HG02970 (cell line): ENCODE results near the gene STAT5B.

Source experiments
- ATAC-seq: cut with Tn5 transposase; IDR thresholded peaks from one replicate; pipeline ENCODE4 v1.9.1; 2021; ENCODE audit warnings: mild to moderate bottlenecking, moderate library complexity, moderate number of reproducible peaks; ENCODE audit not compliant: unreplicated experiment, low FRiP score

The STAT5B gene

GRCh38 chr17:42183741-42184711 is 92.2 kb downstream of the STAT5B start:
- ATAC-seq = peak; percentile 58

- ATAC-seq = no peak
These were observed 93.1 kb downstream of the STAT5B start for GRCh38 chr17:42182927-42183734.

- no peak for ATAC-seq
These were observed 94.4 kb downstream of the STAT5B start for GRCh38 chr17:42181851-42182207.

- ATAC-seq = peak; percentile 50
These were observed 95.0 kb downstream of the STAT5B start, which contains the start of gene KCNH4 for GRCh38 chr17:42180922-42181850. TSS of gene KCNH4 (minus strand) at chr17:42181142. CDS start at chr17:42180945, 197 bp downstream.

- no peak for ATAC-seq
These were observed 95.7 kb downstream of the STAT5B start for GRCh38 chr17:42180411-42180921.

- ATAC-seq = no peak
These were observed 96.2 kb downstream of the STAT5B start for GRCh38 chr17:42179911-42180410.

- no peak for ATAC-seq
These were observed 96.9 kb downstream of the STAT5B start for GRCh38 chr17:42179335-42179734.

- no peak for ATAC-seq
These were observed 97.4 kb downstream of the STAT5B start for GRCh38 chr17:42178817-42179216.

- no peak for ATAC-seq
These were observed 98.5 kb downstream of the STAT5B start for GRCh38 chr17:42177684-42178083.

- ATAC-seq = no peak
These were observed 101.9 kb downstream of the STAT5B start for GRCh38 chr17:42174126-42174783.

GRCh38 chr17:42171831-42172230 is 104.4 kb downstream of the STAT5B start:
- ATAC-seq = no peak

- ATAC-seq = no peak
These were observed 106.8 kb downstream of the STAT5B start for GRCh38 chr17:42169351-42169750.

- no peak for ATAC-seq
These were observed 108.4 kb downstream of the STAT5B start for GRCh38 chr17:42167807-42168206.

GRCh38 chr17:42166196-42166763 is 109.9 kb downstream of the STAT5B start:
- no peak for ATAC-seq

GRCh38 chr17:42165751-42166150 is 110.4 kb downstream of the STAT5B start:
- ATAC-seq = no peak

GRCh38 chr17:42163696-42164407 is 112.3 kb downstream of the STAT5B start:
- no peak for ATAC-seq

- ATAC-seq = no peak
These were observed 113.1 kb downstream of the STAT5B start for GRCh38 chr17:42163113-42163512.

GRCh38 chr17:42160531-42160910 is 115.7 kb downstream of the STAT5B start:
- ATAC-seq = no peak
